Endothelial cell of umbilical vein (primary cell): Measurements from ENCODE around the gene ENDOD1. TPM values are rescaled to one million over a fixed set of nuclear protein-coding genes. Genes with fewer than 3 reads are reported as not detected.

ENCODE experiments used
- BruUV-seq: library from RNA; stranded (reverse); fragments of 400-500 nt; replicated peaks from 2 replicates; lab custom pipeline; 2021; lab: Mats Ljungman, UMichigan
- CTCF ChIA-PET: fragments of 300-600, 350-600 bp; sonication (Branson Sonifier 250); formaldehyde crosslinking; loops from one replicate; lab custom pipeline; 2021; ENCODE audit warnings: antibody characterized with exemption, inconsistent platforms; lab: Charles Lee
- POLR2A ChIA-PET: fragments of 300-600, 350-600 bp; sonication (Branson Sonifier 250); formaldehyde crosslinking; loops from one replicate; lab custom pipeline; 2021; ENCODE audit warnings: antibody characterized with exemption, inconsistent platforms; lab: Charles Lee
- DNase-seq: peaks from one replicate; pipeline ENCODE4 v3.0.0-alpha.2; 2011; ENCODE audit warnings: low read depth, low spot score
- FAIRE-seq: peaks from 2 replicates; lab custom pipeline; 2011; peaks lifted over from hg19 to GRCh38; lab: Jason Lieb, UNC
- H2AFZ ChIP-seq: 2 replicates; pipeline ENCODE4 v1.6.0; 2012; ENCODE audit warnings: low read depth, low read length, control low read depth, inconsistent platforms
- H3K27ac ChIP-seq: 2 replicates; pipeline ENCODE4 v1.5.1; 2011; ENCODE audit warnings: low read depth, mild to moderate bottlenecking, control low read depth, low read length, moderate library complexity; ENCODE audit not compliant: insufficient read depth
- H3K27me3 ChIP-seq, 2 experiments: 2 replicates each; pipeline versions ENCODE4 v1.6.0 to v1.6.1; 2011; ENCODE audit warnings: low read length in 2 of 2, mixed read lengths in 1 of 2; ENCODE audit not compliant: control insufficient read depth in 2 of 2, insufficient read depth in 2 of 2
- H3K36me3 ChIP-seq, 2 experiments: 2 replicates in 1 of 2; 3 replicates in 1 of 2; pipeline ENCODE4 v1.5.1; 2011; ENCODE audit warnings: low read length in 2 of 2, mild to moderate bottlenecking in 1 of 2, moderate library complexity in 1 of 2; ENCODE audit not compliant: control insufficient read depth in 2 of 2, insufficient read depth in 2 of 2; ENCODE audit errors: extremely low read depth in 1 of 2
- H3K4me1 ChIP-seq: 3 replicates; pipeline ENCODE4 v1.5.1; 2011; ENCODE audit warnings: mild to moderate bottlenecking, low read length; ENCODE audit not compliant: control insufficient read depth, insufficient read depth; ENCODE audit errors: extremely low read depth
- H3K4me2 ChIP-seq: 2 replicates; pipeline ENCODE4 v1.6.1; 2011; ENCODE audit warnings: low read length, control low read depth, mixed read lengths; ENCODE audit not compliant: insufficient read depth
- H3K4me3 ChIP-seq, 3 experiments: fragments of 200-600 bp in 1 of 3; sonication (generic), shearing (Covaris generic) in 1 of 3; replicated peaks in 1 of 3; 2 replicates each; pipeline ENCODE4 v1.5.1; 2011 to 2016; ENCODE audit warnings: control low read depth in 3 of 3, low read length in 3 of 3, mild to moderate bottlenecking in 2 of 3, inconsistent platforms in 1 of 3, low read depth in 1 of 3, moderate library complexity in 1 of 3; ENCODE audit not compliant: insufficient read depth in 1 of 3
- H3K79me2 ChIP-seq: 2 replicates; pipeline ENCODE4 v1.6.0; 2012; ENCODE audit warnings: low read length, inconsistent platforms; ENCODE audit not compliant: control insufficient read depth, insufficient read depth
- H3K9ac ChIP-seq: replicated peaks from 2 replicates; pipeline ENCODE3; 2011; ENCODE audit warnings: low read length, control low read depth; ENCODE audit not compliant: insufficient read depth; ENCODE audit errors: extremely low read depth
- H3K9me1 ChIP-seq: replicated peaks from 3 replicates; pipeline ENCODE4 v1.6.0; 2011; ENCODE audit warnings: mild to moderate bottlenecking, low read length; ENCODE audit not compliant: control insufficient read depth, insufficient read depth; ENCODE audit errors: extremely low read depth
- H3K9me3 ChIP-seq: replicated peaks from 2 replicates; pipeline ENCODE4 v1.5.1; 2012; ENCODE audit warnings: low read length, inconsistent platforms; ENCODE audit not compliant: control insufficient read depth, insufficient read depth
- H4K20me1 ChIP-seq: replicated peaks from 2 replicates; pipeline ENCODE3; 2011; ENCODE audit warnings: mild to moderate bottlenecking, low read length; ENCODE audit not compliant: control insufficient read depth, insufficient read depth; ENCODE audit errors: extremely low read depth
- CTCF ChIP-seq, 2 donors: IDR thresholded peaks; 1 replicate in 1 of 2; 2 replicates in 1 of 2; pipeline ENCODE4 v1.5.1; 2011; ENCODE audit warnings: low read length in 2 of 2, mild to moderate bottlenecking in 2 of 2, moderate library complexity in 2 of 2, control low read depth in 1 of 2, inconsistent platforms in 1 of 2, low read depth in 1 of 2; ENCODE audit not compliant: insufficient read depth in 1 of 2; ENCODE audit errors: extremely low read depth in 1 of 2
- EZH2 ChIP-seq: IDR thresholded peaks from 2 replicates; pipeline ENCODE4 v1.6.1; 2012; ENCODE audit warnings: borderline replicate concordance, low read depth, mild to moderate bottlenecking, moderate library complexity, low read length, inconsistent platforms; ENCODE audit not compliant: severe bottlenecking
- FOS ChIP-seq: IDR thresholded peaks from 2 replicates; pipeline ENCODE4 v1.6.1; 2011; ENCODE audit warnings: mild to moderate bottlenecking, low read length, moderate library complexity, borderline replicate concordance; ENCODE audit not compliant: insufficient read depth
- GATA2 ChIP-seq: IDR thresholded peaks from 2 replicates; pipeline ENCODE4 v1.7.0; 2011; ENCODE audit warnings: low read depth, mild to moderate bottlenecking, moderate library complexity, mixed read lengths, low read length; ENCODE audit not compliant: insufficient read length, insufficient read depth
- JUN ChIP-seq: IDR thresholded peaks from 2 replicates; pipeline ENCODE4 v1.6.1; 2011; ENCODE audit warnings: borderline replicate concordance, low read depth; ENCODE audit not compliant: insufficient read length, insufficient read depth
- MYC ChIP-seq: IDR thresholded peaks from one replicate; pipeline ENCODE4 v1.6.1; 2011; ENCODE audit warnings: mild to moderate bottlenecking, low read depth, low read length
- POLR2AphosphoS5 ChIP-seq: IDR thresholded peaks from 2 replicates; pipeline ENCODE4 v1.6.1; 2012; ENCODE audit warnings: low read depth, mild to moderate bottlenecking, control low read depth, low read length, moderate library complexity; ENCODE audit not compliant: insufficient read depth
- dilution Hi-C: fragments of 300-500 bp; cut with MboI; formaldehyde crosslinking; loops from one replicate; pipeline ENCODE4 v1.15.0; 2019; ENCODE audit warnings: low sequenced_read_pairs; ENCODE audit not compliant: extremely low pct_ligation_motif_present
- intact Hi-C: fragments of 100-400 bp; cut with micrococcal nuclease; formaldehyde crosslinking; loops from one replicate; pipeline ENCODE4 v1.10.0; 2022
- polyA plus RNA-seq, 4 experiments: library from polyadenylated mRNA; depleted of rRNA in 3 of 4; stranded (reverse) in 3 of 4; unstranded in 1 of 4; fragments of >200 nt; gene quantifications; 2 replicates each; pipeline versions ENCODE4 v1.2.1 to v1.2.3, GENCODE V29; 2011 to 2012; ENCODE audit warnings: missing spikeins in 1 of 4
- total RNA-seq: library from RNA; stranded (reverse); gene quantifications from 2 replicates; pipeline ENCODE4 v1.2.3, GENCODE V29; 2021
- TF ChIP-seq, protein P1 (sequence below): IDR thresholded peaks from 2 replicates; pipeline ENCODE4 v1.6.1; 2011; ENCODE audit not compliant: insufficient read depth, insufficient read length

Gene ENDOD1
- total and polyA plus RNA-seq, 2 donors (not counting 3 experiments of a cell fraction or from before 2014, with no cell fraction given) = 10.5 to 20.5 TPM

DNA sequence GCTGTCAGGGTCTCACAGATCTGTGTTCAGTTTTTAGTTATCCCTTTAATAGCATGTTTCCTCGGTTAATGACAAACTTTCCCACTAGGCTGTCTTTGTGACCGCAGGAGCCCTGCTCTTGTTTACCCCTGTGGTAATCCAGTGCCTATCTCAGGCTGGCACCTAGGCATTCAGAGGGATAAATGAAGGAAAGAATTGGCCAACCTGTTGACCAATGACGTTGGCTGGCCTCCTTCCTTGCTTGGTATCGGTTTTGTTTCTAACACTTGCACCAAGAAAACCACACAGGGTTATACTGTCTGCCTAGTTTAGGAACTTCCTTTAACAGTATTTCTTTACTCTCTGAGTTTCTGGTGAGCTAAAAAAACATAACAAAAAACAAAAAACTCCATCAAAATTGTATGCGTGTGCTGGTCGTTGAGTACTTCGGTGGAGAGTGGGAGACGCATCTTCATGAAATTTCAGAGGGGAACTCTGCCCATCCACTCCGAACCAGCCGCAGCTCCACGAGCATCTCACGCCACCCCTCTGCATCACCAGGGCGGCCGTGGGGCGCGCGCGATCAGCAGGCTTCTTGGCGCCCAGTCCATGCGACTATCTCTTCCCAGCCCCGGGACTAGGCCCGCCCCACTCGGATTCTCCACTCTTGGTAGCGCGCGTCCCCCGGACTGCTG lies 563 bp upstream of the ENDOD1 start:
- FAIRE-seq (peak; percentile 58), DNase-seq (no peak)
- Histone ChIP-seq H3K27ac (peak overlapping the region; percentile 39), H3K27me3 (no peaks in the 10 kb centered on the region), H4K20me1 (no peaks in the 10 kb centered on the region), H3K4me2 (peak overlapping the region; percentile 56), H3K4me1 (peaks cover 10% of the 10 kb centered on the region), H3K9me3 (no peaks in the 10 kb centered on the region), H3K9me1 (no peaks in the 10 kb centered on the region), H2AFZ (peak overlapping the region; percentile 98), H3K4me3 (peak overlapping the region; percentile 31 to 81 (median 67)), H3K36me3 (no peaks in the 10 kb centered on the region), H3K9ac (peak overlapping the region; percentile 58), H3K79me2 (no peaks in the 10 kb centered on the region)
- TF ChIP-seq, protein P1, sequence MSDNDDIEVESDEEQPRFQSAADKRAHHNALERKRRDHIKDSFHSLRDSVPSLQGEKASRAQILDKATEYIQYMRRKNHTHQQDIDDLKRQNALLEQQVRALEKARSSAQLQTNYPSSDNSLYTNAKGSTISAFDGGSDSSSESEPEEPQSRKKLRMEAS = no peak
- TF ChIP-seq POLR2AphosphoS5 = no peak
- TF ChIP-seq EZH2 = no peak
- no peak for TF ChIP-seq CTCF (IDR thresholded peaks at IDR 0.05; ENCODE audit: extremely low read depth in 1 of 2, insufficient read depth in 1 of 2, low read depth in 1 of 2, low read length in 2 of 2)
- TF ChIP-seq JUN = no peak
- no peak for TF ChIP-seq FOS
- TF ChIP-seq MYC = no peak
- no peak for TF ChIP-seq GATA2
- ChIA-PET CTCF (interaction anchor here (1.3 to 8.8 kb wide), 12 partner anchors 9 to 616 kb away, joined by 3 to 91 read pairs (median 12); partner anchors contain the start of gene SRSF8), POLR2A (interaction anchor here (1.0 to 2.4 kb wide), 4 partner anchors 8 to 22 kb away, joined by 3 to 7 read pairs (median 4); partner anchors contain the start of gene SRSF8)
- dilution Hi-C loops = no loop called here
- BruUV-seq = no TSS peak
- intact Hi-C loops = loop anchor here (1.0 to 5.0 kb wide), 4 partner anchors 19 to 698 kb away; partner anchors contain the start of gene FAM76B
